ENCODE data around the gene SUPT3H. TPM values are rescaled to one million over a fixed set of nuclear protein-coding genes. Genes with fewer than 3 reads are reported as not detected.

SUPT3H gene
- total RNA-seq, 1 experiment from 2014 or later: 10.3 TPM

GRCh38 chr6:45006893-45007292 lies 370.8 kb downstream of the SUPT3H start:
- no peak for TF ChIP-seq CTCF (IDR thresholded peaks at IDR 0.05; ENCODE audit: unreplicated experiment)
- intact Hi-C loops (cut with micrococcal nuclease; ENCODE audit: unreplicated experiment): loop anchor here (5.0 kb wide), 1 partner anchor 80 kb away; no protein-coding TSS in a partner anchor
- no TSS peak for BruUV-seq (replicated peaks)
- CTCF ChIA-PET: no interaction called here
- H3K9me3 Mint-ChIP-seq (ENCODE audit: low read depth, unreplicated experiment): no peaks in the 10 kb centered on the region
- H3K4me1 Mint-ChIP-seq (ENCODE audit: low read depth, unreplicated experiment): peaks cover 10% of the 10 kb centered on the region
- H3K4me3 Mint-ChIP-seq (ENCODE audit: low read depth, unreplicated experiment): no peak overlapping the region
- H3K36me3 Mint-ChIP-seq (ENCODE audit: insufficient read depth, unreplicated experiment): no peaks in the 10 kb centered on the region
- DNase-seq: no peak
- no peak overlapping the region for H3K27ac Mint-ChIP-seq (ENCODE audit: unreplicated experiment)
- H3K27me3 Mint-ChIP-seq (ENCODE audit: unreplicated experiment): no peaks in the 10 kb centered on the region

GRCh38 chr6:45003961-45004360 lies 373.8 kb downstream of the SUPT3H start:
- intact Hi-C loops (cut with micrococcal nuclease; ENCODE audit: unreplicated experiment): no loop called here
- no TSS peak for BruUV-seq (replicated peaks)
- Mint-ChIP-seq H3K27ac (ENCODE audit: unreplicated experiment) (no peak overlapping the region), H3K4me3 (ENCODE audit: low read depth, unreplicated experiment) (no peak overlapping the region), H3K36me3 (ENCODE audit: insufficient read depth, unreplicated experiment) (no peaks in the 10 kb centered on the region), H3K27me3 (ENCODE audit: unreplicated experiment) (no peaks in the 10 kb centered on the region), H3K4me1 (ENCODE audit: low read depth, unreplicated experiment) (peaks cover 10% of the 10 kb centered on the region), H3K9me3 (ENCODE audit: low read depth, unreplicated experiment) (no peaks in the 10 kb centered on the region)
- no peak for TF ChIP-seq CTCF (IDR thresholded peaks at IDR 0.05; ENCODE audit: unreplicated experiment)
- CTCF ChIA-PET: no interaction called here
- no peak for DNase-seq

GRCh38 chr6:45003387-45003786 lies 374.3 kb downstream of the SUPT3H start:
- H3K27me3 Mint-ChIP-seq (ENCODE audit: unreplicated experiment): no peaks in the 10 kb centered on the region
- H3K27ac Mint-ChIP-seq (ENCODE audit: unreplicated experiment): no peak overlapping the region
- no peak overlapping the region for H3K4me3 Mint-ChIP-seq (ENCODE audit: low read depth, unreplicated experiment)
- H3K9me3 Mint-ChIP-seq (ENCODE audit: low read depth, unreplicated experiment): no peaks in the 10 kb centered on the region
- TF ChIP-seq CTCF (IDR thresholded peaks at IDR 0.05; ENCODE audit: unreplicated experiment): no peak
- no TSS peak for BruUV-seq (replicated peaks)
- intact Hi-C loops (cut with micrococcal nuclease; ENCODE audit: unreplicated experiment): no loop called here
- no peaks in the 10 kb centered on the region for H3K36me3 Mint-ChIP-seq (ENCODE audit: insufficient read depth, unreplicated experiment)
- CTCF ChIA-PET: interaction anchor here (0.6 kb wide), 1 partner anchor 8 kb away, joined by 3 read pairs; no protein-coding TSS in a partner anchor
- peaks cover 10% of the 10 kb centered on the region for H3K4me1 Mint-ChIP-seq (ENCODE audit: low read depth, unreplicated experiment)
- DNase-seq: no peak

GRCh38 chr6:45002390-45003105 lies 375.2 kb downstream of the SUPT3H start:
- H3K36me3 Mint-ChIP-seq (ENCODE audit: insufficient read depth, unreplicated experiment): no peaks in the 10 kb centered on the region
- peaks cover 8% of the 10 kb centered on the region for H3K4me1 Mint-ChIP-seq (ENCODE audit: low read depth, unreplicated experiment)
- BruUV-seq (replicated peaks): no TSS peak
- no peak overlapping the region for H3K4me3 Mint-ChIP-seq (ENCODE audit: low read depth, unreplicated experiment)
- no peak overlapping the region for H3K27ac Mint-ChIP-seq (ENCODE audit: unreplicated experiment)
- CTCF ChIA-PET: no interaction called here
- intact Hi-C loops (cut with micrococcal nuclease; ENCODE audit: unreplicated experiment): no loop called here
- H3K27me3 Mint-ChIP-seq (ENCODE audit: unreplicated experiment): no peaks in the 10 kb centered on the region
- no peaks in the 10 kb centered on the region for H3K9me3 Mint-ChIP-seq (ENCODE audit: low read depth, unreplicated experiment)
- no peak for DNase-seq
- TF ChIP-seq CTCF (IDR thresholded peaks at IDR 0.05; ENCODE audit: unreplicated experiment): no peak

Measured in Calu3 (cell line).